ENCODE results near the gene BFSP2.
"Not testable (repeated sequence)": the region's sequence is repeated elsewhere in the genome, so short reads cannot be mapped to it uniquely, and the experiment has no call there.

BFSP2 gene

DNA sequence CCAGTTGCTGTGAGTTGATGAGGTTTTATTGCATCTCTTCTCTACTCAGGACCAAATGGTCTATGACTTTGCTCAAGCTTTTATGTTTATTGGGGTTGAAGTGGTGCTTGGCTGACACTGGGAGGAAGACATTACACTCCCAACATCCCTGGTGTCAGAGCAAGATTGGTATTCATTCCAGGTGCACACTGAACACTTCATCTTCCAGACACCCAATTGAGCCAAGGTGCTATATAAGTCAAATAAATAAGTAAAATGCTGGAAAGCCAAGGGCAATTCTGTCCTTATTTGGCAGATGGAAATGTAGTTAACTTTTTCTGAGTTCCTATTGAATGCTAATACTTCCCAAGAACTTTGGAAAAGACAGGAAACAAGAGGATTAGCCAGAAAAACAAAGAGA lies 120.4 kb downstream of the BFSP2 start:
- Histone ChIP-seq H2BK12ac (ENCODE audit: low read length) (no peak overlapping the region), H3K14ac (ENCODE audit: low read length) (no peak overlapping the region), H3K4me3 (ENCODE audit: low read length in 2 of 2) (no peak overlapping the region), H3K27ac (replicated peaks; ENCODE audit: low read length) (no peak overlapping the region), H2BK5ac (ENCODE audit: low read length) (no peak overlapping the region), H3K4me1 (ENCODE audit: control insufficient read depth in 2 of 2, insufficient read depth in 1 of 2, low read depth in 1 of 2, low read length in 2 of 2) (no peaks in the 10 kb centered on the region), H3K18ac (ENCODE audit: low read length) (no peak overlapping the region), H3K27me3 (ENCODE audit: control insufficient read depth in 3 of 3, insufficient read depth in 3 of 3, low read depth in 1 of 3, low read length in 3 of 3) (peaks cover 0 to 4% (median 0%) of the 10 kb centered on the region in 3 experiments), H3K9me3 (replicated peaks in 1 of 2; ENCODE audit: control insufficient read depth in 2 of 2, insufficient read depth in 1 of 2, low read depth in 1 of 2, low read length in 2 of 2) (no peaks in the 10 kb centered on the region), H3K4me2 (ENCODE audit: insufficient read depth, low read length, poor library complexity, severe bottlenecking) (no peak overlapping the region), H3K4ac (ENCODE audit: low read length) (no peak overlapping the region), H4K8ac (ENCODE audit: low read depth, low read length) (no peak overlapping the region), H2AFZ (ENCODE audit: low read length) (no peak overlapping the region), H3K79me1 (ENCODE audit: low read depth, low read length) (no peaks in the 10 kb centered on the region), H2BK120ac (ENCODE audit: low read depth, low read length) (no peak overlapping the region), H3K36me3 (replicated peaks in 1 of 2; ENCODE audit: control insufficient read depth in 2 of 2, insufficient read depth in 2 of 2, low read length in 2 of 2) (no peaks in the 10 kb centered on the region), H3K9ac (ENCODE audit: low read depth, low read length, poor library complexity) (no peak overlapping the region), H2BK15ac (ENCODE audit: low read length) (no peak overlapping the region), H4K91ac (ENCODE audit: low read depth, low read length, poor library complexity) (no peak overlapping the region), H3K23ac (ENCODE audit: low read depth, low read length, poor library complexity) (no peak overlapping the region), H2AK5ac (ENCODE audit: low read depth, low read length) (no peak overlapping the region)
- no peak for DNase-seq (ENCODE audit: low spot score)

DNA sequence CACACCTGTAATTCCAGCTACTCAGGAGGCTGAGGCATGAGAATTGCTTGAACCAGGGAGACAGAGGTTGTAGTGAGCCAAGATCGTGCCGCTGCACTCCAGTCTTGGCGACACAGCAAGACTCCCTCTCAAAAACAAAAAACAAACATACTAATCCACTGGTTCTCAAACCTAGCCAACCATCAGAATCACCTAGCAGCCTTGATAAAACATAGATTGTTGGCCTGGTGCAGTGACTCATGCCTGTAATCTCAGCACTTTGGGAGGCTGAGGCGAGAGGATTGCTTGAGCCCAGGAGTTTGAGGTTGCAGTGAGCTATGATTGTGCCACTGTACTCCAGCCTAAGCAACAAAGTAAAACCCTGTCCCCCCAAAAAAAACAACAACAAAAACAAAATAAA lies 121.1 kb downstream of the BFSP2 start:
- H4K91ac ChIP-seq (ENCODE audit: low read depth, low read length, poor library complexity); H3K9ac ChIP-seq (ENCODE audit: low read depth, low read length, poor library complexity); H3K18ac ChIP-seq (ENCODE audit: low read length); H3K36me3 ChIP-seq (replicated peaks in 1 of 2; ENCODE audit: control insufficient read depth in 2 of 2, insufficient read depth in 2 of 2, low read length in 2 of 2); H2AFZ ChIP-seq (ENCODE audit: low read length); H2BK12ac ChIP-seq (ENCODE audit: low read length); H3K79me1 ChIP-seq (ENCODE audit: low read depth, low read length); H3K4me2 ChIP-seq (ENCODE audit: insufficient read depth, low read length, poor library complexity, severe bottlenecking); H3K23ac ChIP-seq (ENCODE audit: low read depth, low read length, poor library complexity); H2BK120ac ChIP-seq (ENCODE audit: low read depth, low read length); DNase-seq (ENCODE audit: low spot score); H2BK5ac ChIP-seq (ENCODE audit: low read length); H3K27ac ChIP-seq (replicated peaks; ENCODE audit: low read length); H3K27me3 ChIP-seq (ENCODE audit: control insufficient read depth in 3 of 3, insufficient read depth in 3 of 3, low read depth in 1 of 3, low read length in 3 of 3); H3K14ac ChIP-seq (ENCODE audit: low read length); H4K8ac ChIP-seq (ENCODE audit: low read depth, low read length); H2BK15ac ChIP-seq (ENCODE audit: low read length); H3K4me3 ChIP-seq (ENCODE audit: low read length in 2 of 2); H3K9me3 ChIP-seq (replicated peaks in 1 of 2; ENCODE audit: control insufficient read depth in 2 of 2, insufficient read depth in 1 of 2, low read depth in 1 of 2, low read length in 2 of 2); H2AK5ac ChIP-seq (ENCODE audit: low read depth, low read length); H3K4me1 ChIP-seq (ENCODE audit: control insufficient read depth in 2 of 2, insufficient read depth in 1 of 2, low read depth in 1 of 2, low read length in 2 of 2); H3K4ac ChIP-seq (ENCODE audit: low read length): not testable (repeated sequence)
- WGBS, 2 donors (ENCODE audit: extremely low coverage in 2 of 2, insufficient read length in 2 of 2, insufficient replicate concordance in 1 of 2), result no CpG with 5 or more reads among the region's 4 CpGs

DNA sequence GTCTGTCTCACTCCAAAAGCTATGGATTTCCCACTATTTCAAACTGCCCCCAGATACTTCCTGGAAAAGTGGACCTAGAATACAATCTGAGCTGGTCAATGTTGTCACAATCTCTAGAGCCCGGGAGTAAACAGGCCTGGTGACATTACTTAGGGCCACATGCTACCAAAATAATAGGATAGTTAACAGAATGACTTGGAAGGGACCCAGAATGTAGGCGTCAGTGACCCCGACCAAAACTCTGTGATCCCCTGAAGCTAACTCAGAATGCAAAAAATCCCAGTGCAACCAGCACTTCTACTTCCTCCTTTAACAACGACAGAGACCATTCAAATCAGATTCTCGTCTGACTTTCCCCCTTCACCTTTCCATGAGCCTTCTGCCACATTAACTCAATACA lies 122.1 kb downstream of the BFSP2 start:
- H2BK12ac ChIP-seq (ENCODE audit: low read length), result no peak overlapping the region
- no peak overlapping the region for H3K4me3 ChIP-seq (ENCODE audit: low read length in 2 of 2)
- no peak overlapping the region for H2AK5ac ChIP-seq (ENCODE audit: low read depth, low read length)
- H4K91ac ChIP-seq (ENCODE audit: low read depth, low read length, poor library complexity), result no peak overlapping the region
- H2BK120ac ChIP-seq (ENCODE audit: low read depth, low read length), result no peak overlapping the region
- H4K8ac ChIP-seq (ENCODE audit: low read depth, low read length), result no peak overlapping the region
- H2BK15ac ChIP-seq (ENCODE audit: low read length), result no peak overlapping the region
- H3K14ac ChIP-seq (ENCODE audit: low read length), result no peak overlapping the region
- H3K18ac ChIP-seq (ENCODE audit: low read length), result no peak overlapping the region
- DNase-seq (ENCODE audit: low spot score), result no peak
- no peaks in the 10 kb centered on the region for H3K27me3 ChIP-seq (ENCODE audit: control insufficient read depth in 3 of 3, insufficient read depth in 3 of 3, low read depth in 1 of 3, low read length in 3 of 3)
- no peak overlapping the region for H3K4ac ChIP-seq (ENCODE audit: low read length)
- H3K36me3 ChIP-seq (replicated peaks in 1 of 2; ENCODE audit: control insufficient read depth in 2 of 2, insufficient read depth in 2 of 2, low read length in 2 of 2), result no peaks in the 10 kb centered on the region
- H3K9ac ChIP-seq (ENCODE audit: low read depth, low read length, poor library complexity), result no peak overlapping the region
- no peaks in the 10 kb centered on the region for H3K9me3 ChIP-seq (replicated peaks in 1 of 2; ENCODE audit: control insufficient read depth in 2 of 2, insufficient read depth in 1 of 2, low read depth in 1 of 2, low read length in 2 of 2)
- H3K27ac ChIP-seq (replicated peaks; ENCODE audit: low read length), result no peak overlapping the region
- no peaks in the 10 kb centered on the region for H3K4me1 ChIP-seq (ENCODE audit: control insufficient read depth in 2 of 2, insufficient read depth in 1 of 2, low read depth in 1 of 2, low read length in 2 of 2)
- no peak overlapping the region for H2BK5ac ChIP-seq (ENCODE audit: low read length)
- no peak overlapping the region for H3K23ac ChIP-seq (ENCODE audit: low read depth, low read length, poor library complexity)
- no peak overlapping the region for H3K4me2 ChIP-seq (ENCODE audit: insufficient read depth, low read length, poor library complexity, severe bottlenecking)
- no peaks in the 10 kb centered on the region for H3K79me1 ChIP-seq (ENCODE audit: low read depth, low read length)
- H2AFZ ChIP-seq (ENCODE audit: low read length), result no peak overlapping the region
- no CpG with 5 or more reads among the region's 5 CpGs for WGBS, 2 donors (ENCODE audit: extremely low coverage in 2 of 2, insufficient read length in 2 of 2, insufficient replicate concordance in 1 of 2)

DNA sequence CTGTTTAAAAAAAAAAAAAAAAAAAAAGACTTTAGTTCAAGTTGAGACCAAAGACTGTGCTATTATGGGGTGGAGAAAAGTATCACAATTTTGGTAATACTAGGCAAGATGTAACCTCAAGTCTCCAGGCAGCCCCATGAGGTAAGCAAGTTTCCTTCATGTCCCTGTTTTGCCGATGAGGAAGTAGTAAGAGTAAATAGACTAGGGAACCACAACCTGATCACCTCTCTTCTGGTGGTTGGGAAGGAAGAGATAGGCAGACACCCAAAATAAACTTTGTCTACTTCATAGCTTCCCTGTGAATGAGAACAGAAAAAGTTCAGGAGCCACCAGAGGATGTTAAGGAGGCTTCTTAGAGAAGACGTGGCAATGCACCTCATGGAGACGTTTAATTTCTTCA lies 123.9 kb downstream of the BFSP2 start:
- not testable (repeated sequence) for H3K27ac ChIP-seq (replicated peaks; ENCODE audit: low read length); H4K91ac ChIP-seq (ENCODE audit: low read depth, low read length, poor library complexity); H3K23ac ChIP-seq (ENCODE audit: low read depth, low read length, poor library complexity); H3K4ac ChIP-seq (ENCODE audit: low read length); H3K79me1 ChIP-seq (ENCODE audit: low read depth, low read length); H3K27me3 ChIP-seq (ENCODE audit: control insufficient read depth in 3 of 3, insufficient read depth in 3 of 3, low read depth in 1 of 3, low read length in 3 of 3); DNase-seq (ENCODE audit: low spot score); H2BK15ac ChIP-seq (ENCODE audit: low read length); H2BK12ac ChIP-seq (ENCODE audit: low read length); H2AFZ ChIP-seq (ENCODE audit: low read length); H3K9me3 ChIP-seq (replicated peaks in 1 of 2; ENCODE audit: control insufficient read depth in 2 of 2, insufficient read depth in 1 of 2, low read depth in 1 of 2, low read length in 2 of 2); H3K4me2 ChIP-seq (ENCODE audit: insufficient read depth, low read length, poor library complexity, severe bottlenecking); H4K8ac ChIP-seq (ENCODE audit: low read depth, low read length); H3K14ac ChIP-seq (ENCODE audit: low read length); H3K4me1 ChIP-seq (ENCODE audit: control insufficient read depth in 2 of 2, insufficient read depth in 1 of 2, low read depth in 1 of 2, low read length in 2 of 2); H3K36me3 ChIP-seq (replicated peaks in 1 of 2; ENCODE audit: control insufficient read depth in 2 of 2, insufficient read depth in 2 of 2, low read length in 2 of 2); H2BK120ac ChIP-seq (ENCODE audit: low read depth, low read length); H2BK5ac ChIP-seq (ENCODE audit: low read length); H3K9ac ChIP-seq (ENCODE audit: low read depth, low read length, poor library complexity); H3K18ac ChIP-seq (ENCODE audit: low read length); H3K4me3 ChIP-seq (ENCODE audit: low read length in 2 of 2); H2AK5ac ChIP-seq (ENCODE audit: low read depth, low read length)
- WGBS, 2 donors (ENCODE audit: extremely low coverage in 2 of 2, insufficient read length in 2 of 2, insufficient replicate concordance in 1 of 2), result no CpG with 5 or more reads among the region's 3 CpGs

Data from neuronal stem cell (in vitro differentiated cells).